GM12878 (cell line): ENCODE data around the gene CXCL12. TPM values are rescaled to one million over a fixed set of nuclear protein-coding genes. Genes with fewer than 3 reads are reported as not detected.

Source experiments
- ATAC-seq: fragments of 200-7000 bp; cut with Tn5 transposase; 3 replicates; pipeline ENCODE4 v1.9.1; 2020; ENCODE audit warnings: mild to moderate bottlenecking, moderate library complexity
- BruUV-seq: library from RNA; stranded (reverse); fragments of 400-500 nt; replicated peaks from 2 replicates; lab custom pipeline; 2021; lab: Mats Ljungman, UMichigan
- CTCF ChIA-PET: fragments of 300-600 bp; sonication (Branson Sonifier 250); formaldehyde crosslinking; extraction: SDS; loops from one replicate; lab custom pipeline; 2021; ENCODE audit warnings: inconsistent platforms; lab: Yijun Ruan, JAX
- POLR2A ChIA-PET: fragments of 350-600 bp; formaldehyde crosslinking; extraction: SDS; loops from one replicate; lab custom pipeline; 2021; ENCODE audit warnings: inconsistent platforms; lab: Charles Lee
- RAD21 ChIA-PET: fragments of 300-600 bp; sonication (Branson Sonifier 250); formaldehyde crosslinking; loops from one replicate; lab custom pipeline; 2023; ENCODE audit warnings: antibody characterized with exemption; ENCODE audit not compliant: unreplicated experiment; lab: Charles Lee
- SMC1A ChIA-PET: fragments of 300-600 bp; sonication (Branson Sonifier 250); formaldehyde crosslinking; loops from one replicate; lab custom pipeline; 2023; ENCODE audit not compliant: unreplicated experiment, uncharacterized antibody; lab: Charles Lee
- DNase-seq: peaks from one replicate; pipeline ENCODE4 v3.0.0-alpha.2; 2011; ENCODE audit warnings: low read depth, low spot score
- FAIRE-seq: peaks from 3 replicates; lab custom pipeline; 2011; peaks lifted over from hg19 to GRCh38; lab: Jason Lieb, UNC
- H2AFZ ChIP-seq: 2 replicates; pipeline ENCODE4 v1.6.0; 2011; ENCODE audit warnings: low read depth, low read length, control low read depth; ENCODE audit not compliant: control insufficient read depth
- H3K27ac ChIP-seq: 2 replicates; pipeline ENCODE4 v1.5.1; 2011; ENCODE audit warnings: control low read depth; ENCODE audit not compliant: control insufficient read depth, insufficient read depth
- H3K27me3 ChIP-seq, 2 experiments: replicated peaks in 1 of 2; 2 replicates each; pipeline versions ENCODE4 v1.6.0 to v1.6.1; 2011; ENCODE audit warnings: low read length in 1 of 2; ENCODE audit not compliant: control insufficient read depth in 2 of 2, insufficient read depth in 2 of 2
- H3K36me3 ChIP-seq, 2 experiments: 2 replicates each; pipeline ENCODE4 v1.5.1; 2011; ENCODE audit warnings: low read length in 1 of 2; ENCODE audit not compliant: control insufficient read depth in 2 of 2, insufficient read depth in 2 of 2
- H3K4me1 ChIP-seq: 2 replicates; pipeline ENCODE4 v1.6.1; 2011; ENCODE audit warnings: mild to moderate bottlenecking, low read length, moderate library complexity, mixed read lengths; ENCODE audit not compliant: control insufficient read depth, insufficient read depth
- H3K4me2 ChIP-seq: 2 replicates; pipeline ENCODE4 v1.6.0; 2011; ENCODE audit warnings: control low read depth; ENCODE audit not compliant: control insufficient read depth, insufficient read depth
- H3K4me3 ChIP-seq: fragments of 200-600 bp; sonication (generic); 2 replicates; pipeline ENCODE4 v1.5.1; 2016
- H3K79me2 ChIP-seq: 2 replicates; pipeline ENCODE4 v1.6.0; 2011; ENCODE audit warnings: low read length; ENCODE audit not compliant: control insufficient read depth, insufficient read depth
- H3K9ac ChIP-seq: 2 replicates; pipeline ENCODE4 v1.8.0; 2011; ENCODE audit warnings: low read length, control low read depth, mixed read lengths; ENCODE audit not compliant: control insufficient read depth, insufficient read depth
- H3K9me3 ChIP-seq: replicated peaks from 3 replicates; pipeline ENCODE4 v1.5.1; 2011; ENCODE audit warnings: mild to moderate bottlenecking, low read length; ENCODE audit not compliant: control insufficient read depth, insufficient read depth
- H4K20me1 ChIP-seq: 2 replicates; pipeline ENCODE4 v1.6.0; 2011; ENCODE audit not compliant: control insufficient read depth, insufficient read depth
- CBX5 ChIP-seq: sonication (generic); IDR thresholded peaks from 2 replicates; pipeline ENCODE4 v1.6.1; 2016; ENCODE audit warnings: low read depth, moderate library complexity, mild to moderate bottlenecking, inconsistent platforms
- CEBPB ChIP-seq, 2 experiments: fragments of 150-350 bp in 1 of 2; IDR thresholded peaks; 2 replicates each; pipeline ENCODE4 v1.6.1; 2012 to 2014; ENCODE audit warnings: low read depth in 2 of 2, low read length in 2 of 2, borderline replicate concordance in 1 of 2, inconsistent platforms in 1 of 2
- CHD1 ChIP-seq: IDR thresholded peaks from 2 replicates; pipeline ENCODE4 v1.6.1; 2012; ENCODE audit warnings: low read depth, low read length, improper control_type of control experiment
- KDM1A ChIP-seq: fragments of 200-600 bp; sonication (generic); IDR thresholded peaks from 2 replicates; pipeline ENCODE4 v1.6.1; 2016; ENCODE audit warnings: borderline replicate concordance
- MYB ChIP-seq: fragments of 150-350 bp; IDR thresholded peaks from 2 replicates; pipeline ENCODE4 v1.6.1; 2014; ENCODE audit warnings: mild to moderate bottlenecking, low read depth, low read length, borderline replicate concordance
- NFXL1 ChIP-seq: fragments of 450-650 bp; IDR thresholded peaks from 2 replicates; pipeline ENCODE4 v1.6.1; 2017; ENCODE audit warnings: antibody characterized with exemption, mild to moderate bottlenecking, borderline replicate concordance
- NR2C1 ChIP-seq: fragments of 450-650 bp; IDR thresholded peaks from 2 replicates; pipeline ENCODE4 v1.6.1; 2017; ENCODE audit warnings: antibody characterized with exemption, mild to moderate bottlenecking, moderate library complexity
- SP1 ChIP-seq: IDR thresholded peaks from one replicate; pipeline ENCODE4 v1.6.1; 2011; ENCODE audit warnings: low read depth, low read length
- SREBF2 ChIP-seq: IDR thresholded peaks from 2 replicates; pipeline ENCODE4 v1.6.1; 2012; ENCODE audit warnings: mild to moderate bottlenecking, low read length
- SUPT20H ChIP-seq: IDR thresholded peaks from 2 replicates; pipeline ENCODE4 v1.6.1; 2011; ENCODE audit warnings: low read depth, mild to moderate bottlenecking, low read length, moderate library complexity, borderline replicate concordance; ENCODE audit not compliant: control insufficient read depth
- ZBTB33 ChIP-seq: fragments of 450-650 bp; IDR thresholded peaks from 2 replicates; pipeline ENCODE4 v1.6.1; 2017; ENCODE audit warnings: mild to moderate bottlenecking
- WGBS: methylation state at CpG from one replicate; pipeline ENCODE4 v1.1.6; 2016; ENCODE audit warnings: low lambda C conversion rate; ENCODE audit not compliant: insufficient replicate concordance, insufficient coverage; ENCODE audit errors: missing lambda C conversion rate; 5-methylcytosine and 5-hydroxymethylcytosine counted together
- in situ Hi-C: fragments of 300-500 bp; cut with MboI; formaldehyde crosslinking; loops from 9 replicates; pipeline ENCODE4 v1.14.3; 2018; ENCODE audit warnings: mixed read lengths
- intact Hi-C: fragments of 100-400 bp; cut with micrococcal nuclease; formaldehyde crosslinking; loops from one replicate; pipeline ENCODE4 v1.14.2; 2022; ENCODE audit not compliant: unreplicated experiment
- polyA plus RNA-seq, 11 experiments: library from polyadenylated mRNA; depleted of rRNA in 4 of 11; unstranded in 6 of 11; stranded (reverse) in 5 of 11; fragments of >200 nt; fragmentation: Nextera tagmentation in 4 of 11; fragmentation: Illumina TruSeq in 1 of 11; extraction: Ambion mirVana in 4 of 11; extraction: Trizol in 1 of 11; gene quantifications; 1 replicate in 1 of 11; 2 replicates in 10 of 11; pipeline versions ENCODE4 v1.2.1 to v1.2.3, GENCODE V29; 2011 to 2016; ENCODE audit warnings: inconsistent platforms in 2 of 11, missing spikeins in 2 of 11, low read depth in 1 of 11
- total RNA-seq, 4 experiments: library from RNA; depleted of rRNA in 3 of 4; stranded (reverse); fragments of >200 nt in 3 of 4; fragmentation: Illumina TruSeq in 1 of 4; extraction: Trizol in 1 of 4; gene quantifications; 2 replicates each; pipeline versions ENCODE4 v1.2.1 to v1.2.3, GENCODE V29; 2013 to 2021

Gene CXCL12
- total and polyA plus RNA-seq, 10 of the 15 experiments (the other 5 are each of a cell fraction or from before 2014, with no cell fraction given): 0.03 to 4.5 (median 0.53) TPM

DNA sequence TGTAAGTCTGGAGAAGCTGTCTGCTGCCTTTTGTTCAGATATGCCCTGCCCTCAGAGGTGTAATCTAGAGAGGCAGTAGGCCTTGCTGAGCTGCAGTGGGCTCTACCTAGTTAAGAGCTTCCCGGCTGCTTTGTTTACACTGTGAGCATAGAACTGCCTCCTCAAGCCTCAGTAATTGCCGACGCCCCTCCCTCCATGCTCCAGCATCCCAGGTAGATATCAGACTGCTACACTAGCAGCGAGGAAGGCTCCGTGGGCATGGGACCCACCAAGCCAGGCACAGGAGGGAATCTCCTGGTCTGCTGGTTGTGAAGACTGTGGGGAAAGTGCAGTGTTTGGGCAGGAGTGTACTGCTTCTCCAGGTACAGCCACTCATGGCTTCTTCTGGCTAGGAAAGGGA is 26.4 kb upstream of the CXCL12 start:
- DNase-seq: no peak
- no peaks in the 10 kb centered on the region for H3K36me3 ChIP-seq
- H3K9me3 ChIP-seq: no peaks in the 10 kb centered on the region; the same call in 2 of the 3 replicates
- H4K20me1 ChIP-seq: no peaks in the 10 kb centered on the region
- WGBS: 37% methylated on average over 5 of the region's 5 CpGs
- H2AFZ ChIP-seq: no peak overlapping the region
- no peaks in the 10 kb centered on the region for H3K79me2 ChIP-seq
- no peaks in the 10 kb centered on the region for H3K27me3 ChIP-seq
- SMC1A ChIA-PET: no interaction called here
- POLR2A ChIA-PET: no interaction called here
- FAIRE-seq: no peak
- no peak overlapping the region for H3K27ac ChIP-seq
- no TSS peak for BruUV-seq
- CTCF ChIA-PET: no interaction called here
- intact Hi-C loops: no loop called here
- H3K4me1 ChIP-seq: no peaks in the 10 kb centered on the region
- no peak overlapping the region for H3K9ac ChIP-seq
- RAD21 ChIA-PET: no interaction called here
- no peak overlapping the region for H3K4me2 ChIP-seq
- H3K4me3 ChIP-seq: no peak overlapping the region
- in situ Hi-C loops: loop anchor here (25.0 kb wide), 1 partner anchor 101 kb away; no protein-coding TSS in a partner anchor
- ATAC-seq: no peak
- TF ChIP-seq MYB (no peak), NR2C1 (no peak), KDM1A (no peak), CBX5 (no peak), CEBPB (IDR thresholded peaks at IDR 0.05; ENCODE audit: borderline replicate concordance in 1 of 2, low read depth in 2 of 2, low read length in 2 of 2) (no peak), SUPT20H (no peak), CHD1 (no peak), NFXL1 (no peak), SREBF2 (no peak), SP1 (no peak), ZBTB33 (no peak)
